ACHN (cell line): ENCODE results near the gene ARL5A.

Experiments
- DNase-seq: peaks from one replicate; pipeline ENCODE4 v3.0.0-alpha.2; 2015
- in situ Hi-C: cut with HindIII; loops from 2 replicates; pipeline ENCODE4 v1.10.0; 2017; ENCODE audit warnings: low sequenced_read_pairs, low pct_ligation_motif_present, low pct_unique_long_range_greater_than_20kb

The ARL5A gene

DNA sequence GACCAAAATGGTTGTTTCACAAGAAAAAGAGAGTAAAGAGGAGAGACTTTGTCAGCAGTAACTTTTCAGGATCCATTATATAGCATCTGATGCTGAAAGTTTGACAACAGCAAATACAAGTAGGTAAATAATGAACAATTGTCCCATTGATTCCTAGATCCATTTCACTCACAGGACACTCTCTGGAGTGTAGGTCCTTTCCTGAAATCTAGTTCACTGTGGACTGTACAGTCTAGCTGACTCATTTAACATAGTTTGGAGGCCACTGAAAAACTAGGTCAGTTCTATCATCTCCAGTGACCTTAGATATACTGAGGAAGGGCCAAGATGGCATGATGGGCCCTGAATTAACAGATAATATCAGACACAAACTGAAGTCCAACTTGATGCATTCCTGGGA lies 74.7 kb downstream of the ARL5A start:
- no peak for DNase-seq

More for the DNA sequence above, 74.7 kb downstream of the ARL5A start:
- in situ Hi-C loops: no loop called here
